Activated CD4-positive, alpha-beta T cell treated with anti-CD3 and anti-CD28 coated beads, Interleukin-2, Interleukin-4, amounts not matched to agents 100 ng/mL and 50 ng/mL, durations not matched to agents 16 hours and 8 hours (primary cell): ENCODE measurements around the gene C14orf180.
A peak's percentile ranks its signal among the peaks of the same experiment; 100 is the strongest.

Experiments used
- DNase-seq: peaks from one replicate; pipeline ENCODE4 v3.0.0-alpha.2; 2020; ENCODE audit warnings: low spot score

Gene C14orf180

DNA sequence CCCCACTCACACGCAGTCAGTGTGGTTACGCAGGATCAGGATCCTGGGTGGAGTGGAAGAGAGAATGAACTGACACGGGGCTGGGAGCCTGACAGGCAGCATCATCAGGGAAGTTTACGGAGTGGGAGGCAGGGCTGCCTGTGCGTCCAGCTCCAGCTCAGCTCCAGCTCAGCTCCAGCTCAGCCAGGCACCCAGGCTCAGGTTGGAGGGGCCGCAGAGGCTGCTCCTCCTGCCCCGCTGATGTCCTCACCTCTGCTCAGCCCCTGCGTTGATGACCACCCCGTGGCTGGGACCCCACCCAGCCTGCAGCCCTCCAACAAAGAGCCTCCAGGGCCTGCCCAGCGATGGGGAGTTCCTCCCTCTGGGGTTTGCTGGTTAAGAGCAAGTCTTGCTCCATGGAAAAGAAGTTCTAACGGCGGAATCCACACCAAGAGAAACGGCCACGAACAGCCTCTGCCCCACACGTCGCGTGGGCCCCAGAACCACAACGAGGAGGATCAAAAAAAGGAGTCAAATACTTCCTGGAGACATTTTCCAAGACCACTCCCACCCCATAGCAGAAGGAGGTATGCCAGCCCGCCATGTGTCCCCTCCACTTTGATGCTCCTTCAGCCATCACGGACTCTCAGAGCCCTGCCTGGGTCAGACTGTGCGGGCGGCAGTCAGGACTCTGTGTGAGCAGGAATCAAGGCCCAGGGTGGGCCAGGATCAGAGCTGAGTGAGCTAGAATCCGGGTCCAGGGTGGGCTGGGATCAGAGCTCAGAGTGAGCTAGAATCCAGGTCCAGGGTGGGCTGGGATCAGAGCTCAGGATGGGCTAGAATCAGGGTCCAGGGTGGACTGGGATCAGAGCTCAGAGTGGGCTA is 17.7 kb upstream of the C14orf180 start:
- no peak for DNase-seq

DNA sequence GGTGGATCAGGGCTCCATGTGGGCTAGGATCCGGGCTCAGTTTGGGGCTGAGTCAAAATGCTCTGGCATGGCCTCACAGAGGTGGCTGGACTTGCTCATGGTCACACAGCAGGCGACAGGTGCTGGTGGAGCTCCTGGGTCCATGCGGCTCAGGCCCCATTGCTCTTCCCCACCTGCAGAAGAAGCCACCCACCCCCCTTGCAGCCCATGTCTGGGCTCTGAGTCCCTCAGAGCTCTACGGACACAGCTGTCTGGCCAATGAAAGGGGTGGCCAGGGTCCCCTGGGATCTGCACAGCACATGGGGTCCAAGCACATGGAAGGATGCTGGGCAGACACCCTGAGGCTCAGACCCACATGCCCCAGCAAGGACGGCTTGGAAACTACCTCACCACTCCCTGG is 17.0 kb upstream of the C14orf180 start:
- DNase-seq: no peak

DNA sequence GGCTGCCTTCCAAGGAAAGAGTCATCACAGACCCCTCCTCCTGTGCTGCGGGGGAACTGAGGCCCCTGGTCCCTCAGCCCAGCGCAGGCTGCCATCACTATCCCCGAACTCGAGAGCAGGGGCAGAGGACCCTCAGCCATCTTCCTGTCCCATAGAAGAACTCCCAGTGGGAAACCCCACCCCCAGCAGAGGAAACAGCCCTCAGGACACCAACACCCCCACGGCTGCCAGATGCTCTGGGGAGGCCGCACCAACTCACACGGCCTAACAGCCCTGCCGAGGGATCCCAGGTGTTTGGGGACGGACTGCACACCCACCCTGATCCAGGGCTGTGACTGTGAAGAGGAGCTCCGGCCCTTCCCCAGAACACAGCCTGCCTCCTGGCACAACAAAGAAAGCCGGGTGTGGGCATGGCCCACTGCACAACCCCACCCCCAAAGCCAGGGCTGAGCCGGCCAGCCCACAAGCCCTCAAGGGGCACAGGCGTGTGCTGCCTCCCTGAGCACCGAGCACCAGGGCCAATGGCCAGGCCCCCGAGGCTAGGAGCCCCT is 16.3 kb upstream of the C14orf180 start:
- DNase-seq: no peak

DNA sequence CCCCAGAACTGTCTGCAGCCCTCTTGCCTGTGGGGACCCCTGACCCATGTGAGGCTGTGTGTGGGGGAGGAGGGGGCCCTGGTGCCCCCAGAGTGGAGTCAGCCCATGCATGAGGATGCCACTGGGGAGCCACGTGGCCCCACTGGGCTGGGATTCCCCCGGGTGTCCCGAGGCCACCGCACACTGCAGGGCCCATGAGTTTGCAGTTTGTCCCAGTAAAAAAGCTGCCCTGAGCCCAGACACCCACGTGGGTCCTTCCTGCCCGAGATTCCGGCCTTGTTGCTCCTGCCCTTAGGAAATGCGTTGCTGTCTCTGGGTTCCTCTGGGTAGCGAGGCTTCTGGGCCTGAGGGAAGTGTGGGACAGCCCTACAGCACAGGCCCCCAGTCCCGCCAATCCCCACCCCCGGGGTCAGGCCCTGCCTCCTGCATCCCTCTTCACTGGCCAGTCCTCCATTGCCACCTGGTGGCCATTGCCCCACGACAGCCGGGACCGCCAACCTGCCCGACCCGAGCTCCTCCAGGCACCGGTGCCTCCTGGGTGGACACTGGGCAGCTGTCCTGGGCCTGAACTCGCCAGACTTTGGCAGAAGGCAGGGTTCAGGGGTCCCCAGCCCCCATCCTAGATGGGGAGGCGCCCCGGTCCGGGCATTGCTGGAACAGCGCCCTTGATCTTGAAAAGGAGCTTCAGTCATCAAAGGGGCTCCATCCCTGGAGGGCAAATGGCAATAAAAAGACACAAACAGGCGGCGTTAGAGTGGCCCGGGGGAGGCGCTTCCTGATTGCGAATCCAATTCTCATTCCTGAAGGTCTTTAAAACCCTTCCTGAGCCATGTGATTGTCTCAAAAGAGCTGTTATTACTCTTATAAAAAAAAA is 15.6 kb upstream of the C14orf180 start:
- peak; percentile 56 for DNase-seq

DNA sequence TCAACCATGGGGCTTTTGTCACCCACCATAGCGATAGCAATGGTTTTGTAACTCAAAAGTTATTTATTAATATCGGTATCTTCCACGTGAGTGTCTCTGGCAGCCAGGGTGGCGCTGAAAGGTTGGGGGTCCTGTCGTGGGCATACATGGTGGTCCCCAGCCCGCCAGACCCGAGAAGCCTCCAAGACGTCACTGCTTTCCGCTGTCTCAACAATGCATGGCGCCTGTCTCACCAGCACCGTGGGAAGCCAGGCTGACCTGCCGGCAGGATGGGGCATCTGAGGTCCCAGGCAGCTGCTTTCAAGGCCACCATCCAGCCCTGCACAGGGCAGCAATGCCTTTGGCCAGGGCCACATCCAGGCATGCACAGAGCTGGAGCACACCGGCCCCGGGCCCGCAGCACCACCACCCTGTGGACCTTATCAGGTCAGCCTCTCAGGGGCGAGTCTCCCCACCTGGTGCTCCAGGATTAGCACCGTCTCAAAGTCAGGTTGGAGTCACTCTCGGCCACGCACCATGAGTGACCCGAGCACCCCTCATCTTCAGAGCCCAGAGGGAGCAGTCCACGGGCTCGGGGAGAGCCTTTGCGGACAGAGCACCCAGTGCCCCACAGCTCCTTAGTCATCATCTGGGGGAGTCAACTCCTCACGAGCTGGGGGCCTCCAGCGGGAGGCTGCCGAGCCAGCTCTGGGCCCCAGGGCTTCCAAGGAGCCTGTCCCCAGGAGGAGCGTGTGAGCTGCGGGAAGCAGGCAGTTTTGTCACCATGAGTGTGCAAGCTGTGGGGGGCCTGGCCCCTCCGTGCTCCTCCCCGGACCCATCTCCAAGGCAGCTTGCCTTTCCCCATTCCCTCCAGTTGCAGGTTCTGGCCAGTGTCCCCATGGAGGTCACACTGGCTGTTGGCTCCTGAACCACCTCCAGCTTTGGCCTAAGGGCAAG is 14.6 kb upstream of the C14orf180 start:
- no peak for DNase-seq

DNA sequence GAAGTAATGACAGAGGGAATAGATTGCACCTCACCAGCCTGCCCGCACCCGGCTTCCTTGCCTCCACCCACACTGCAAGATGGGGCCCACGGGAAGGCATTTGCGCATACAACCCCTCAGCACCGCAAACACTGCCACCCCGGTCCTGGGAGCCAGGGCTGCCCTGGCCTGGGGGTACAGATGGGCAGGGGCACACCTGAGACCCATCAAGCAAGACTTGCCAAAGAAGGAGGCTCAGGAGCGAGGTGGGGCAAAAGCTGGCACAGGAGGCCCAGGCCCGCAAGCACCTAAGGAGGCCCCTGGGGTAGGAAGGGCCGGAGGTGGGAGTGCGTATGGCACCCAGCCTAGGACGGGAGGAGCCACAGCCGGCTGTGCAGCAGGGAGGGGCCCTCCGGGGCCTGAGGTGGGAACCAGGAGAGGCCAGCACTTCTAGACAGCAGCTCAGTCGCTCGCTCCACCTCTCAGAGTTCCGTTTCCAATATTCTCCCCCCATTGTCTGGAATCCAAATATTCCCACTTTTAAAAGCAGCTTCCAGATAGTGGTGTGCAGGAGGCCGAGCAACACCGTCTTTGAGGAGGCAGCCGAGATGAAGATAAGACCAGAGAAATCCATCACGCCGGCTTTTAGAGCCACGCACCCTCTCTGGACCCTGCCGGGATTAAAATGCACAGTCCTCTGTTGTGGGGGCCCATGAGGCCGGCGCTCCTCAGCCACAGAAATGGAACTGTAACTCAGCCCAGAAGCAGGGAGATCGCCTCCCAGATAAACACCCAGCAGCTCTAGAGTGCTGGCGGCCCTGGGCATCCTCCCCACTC is 12.2 kb upstream of the C14orf180 start:
- no peak for DNase-seq

DNA sequence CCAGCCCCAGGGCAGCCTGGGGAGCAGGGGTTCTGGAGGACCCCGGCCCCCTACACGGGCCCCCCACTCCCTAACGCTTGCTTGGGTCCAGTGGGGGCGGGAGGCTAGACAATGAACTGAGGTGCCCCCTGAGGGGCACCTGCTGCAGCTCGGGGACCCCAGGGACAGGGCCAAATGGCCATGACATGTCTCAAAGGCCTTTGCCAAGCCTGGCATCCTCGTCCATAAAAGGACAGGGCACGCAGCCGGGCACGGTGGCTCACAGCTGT is 11.7 kb upstream of the C14orf180 start:
- DNase-seq: no peak

DNA sequence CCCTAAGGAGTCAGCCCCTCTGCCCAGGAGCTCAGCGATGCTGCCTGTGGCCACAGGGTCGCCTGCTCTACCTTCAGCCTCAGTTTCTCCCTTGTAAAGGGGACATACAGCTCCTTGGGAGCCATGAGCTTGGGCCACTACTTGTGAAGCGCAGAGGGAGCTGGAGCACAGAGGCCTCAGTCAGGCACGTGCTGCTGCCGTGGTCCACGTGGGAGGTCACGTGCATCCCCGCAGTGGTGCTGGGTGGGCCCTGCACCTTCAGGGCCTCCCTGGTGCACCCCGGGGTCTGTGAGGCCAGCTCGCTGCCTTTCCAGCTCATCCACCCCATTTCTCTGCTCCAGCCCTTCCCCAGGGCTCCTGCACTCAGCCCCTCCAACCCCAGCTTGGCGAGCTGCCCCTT is 10.9 kb upstream of the C14orf180 start:
- no peak for DNase-seq

DNA sequence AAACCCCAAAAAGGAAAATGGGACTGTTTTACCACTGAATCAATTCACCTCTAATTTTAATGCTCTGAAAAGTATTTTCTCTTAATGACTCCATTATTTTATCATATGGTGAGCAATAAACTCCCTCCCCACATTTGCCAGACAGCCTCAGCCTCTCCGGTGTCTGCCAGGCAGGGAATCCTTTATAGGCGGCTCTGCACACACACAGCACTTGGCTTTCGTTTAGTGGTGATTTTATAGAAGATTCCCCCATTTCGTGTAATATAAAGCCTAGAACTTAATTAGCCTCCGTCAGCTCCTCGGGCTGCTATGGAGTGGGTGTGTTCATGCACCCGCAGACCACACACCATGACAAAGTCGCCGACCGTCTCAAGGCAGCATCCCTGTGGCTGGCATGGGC is 10.1 kb upstream of the C14orf180 start:
- no peak for DNase-seq

DNA sequence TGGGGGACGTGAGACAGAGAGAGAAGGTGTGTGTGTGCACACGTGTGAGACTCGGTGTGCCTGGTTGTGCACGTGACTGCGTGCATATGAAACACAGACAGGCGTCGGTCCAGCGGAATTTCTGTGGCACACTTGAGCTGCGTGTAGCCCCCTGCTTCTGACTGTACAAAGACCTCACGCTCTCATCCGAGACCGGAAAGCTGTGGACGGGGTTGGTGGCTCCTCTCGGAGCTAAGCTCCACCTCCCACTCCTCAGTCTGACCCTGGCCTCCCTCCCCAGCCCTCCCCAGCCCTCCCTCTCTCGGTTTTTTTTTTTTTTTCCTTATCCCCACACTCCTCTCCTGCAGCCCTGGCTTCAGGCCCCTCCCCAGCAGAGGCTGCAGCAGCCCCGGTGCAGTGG is 8.3 kb upstream of the C14orf180 start:
- DNase-seq: no peak

DNA sequence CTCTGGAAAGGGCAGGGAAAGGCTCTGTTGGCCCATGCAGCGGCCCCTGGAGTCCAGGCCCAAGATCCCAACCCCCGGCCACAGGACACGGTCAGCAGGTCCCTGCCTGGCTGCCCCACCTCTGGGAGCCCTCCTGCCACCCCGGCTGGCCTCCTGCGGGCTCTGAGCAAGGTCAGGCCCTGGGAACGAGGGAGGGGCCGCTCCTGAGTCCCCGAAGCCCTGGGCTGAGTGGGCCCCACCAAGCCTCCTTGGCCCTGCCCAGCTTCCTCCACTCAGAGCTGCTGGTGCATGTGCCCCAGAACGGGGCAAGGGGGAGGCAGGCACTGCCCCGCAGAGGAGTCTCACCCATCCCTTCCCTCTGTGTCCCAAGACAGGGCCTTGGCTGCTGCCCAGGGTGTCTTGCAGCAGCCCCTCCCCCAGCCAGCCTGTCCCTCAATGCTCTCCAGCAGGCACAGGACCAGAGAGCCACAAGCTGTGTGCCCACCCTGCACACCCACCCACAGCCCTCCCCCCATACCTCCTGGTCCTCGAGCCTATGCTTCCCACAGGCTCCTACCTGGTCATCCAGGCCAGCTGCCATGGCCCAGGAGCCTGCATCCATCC is 7.4 kb upstream of the C14orf180 start:
- no peak for DNase-seq

DNA sequence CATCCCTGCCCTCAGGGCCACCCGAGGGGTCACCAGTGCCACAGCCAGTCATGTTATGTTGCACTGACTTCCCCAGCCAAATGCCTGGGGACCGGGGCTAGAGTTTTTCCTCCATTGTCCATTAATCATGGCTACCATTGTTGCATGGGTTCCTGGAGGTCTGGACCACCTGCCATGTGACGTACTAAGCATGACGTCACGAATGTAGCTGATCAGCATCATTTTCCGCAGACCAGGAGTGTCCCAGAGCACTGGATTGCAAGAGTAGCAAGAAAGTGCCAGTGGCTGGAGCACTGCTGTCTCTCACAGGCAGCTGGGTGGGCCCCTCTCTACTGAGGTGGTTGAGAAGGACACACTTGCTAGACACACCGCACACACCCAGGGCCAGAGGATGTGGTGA is 6.9 kb upstream of the C14orf180 start:
- DNase-seq: no peak

DNA sequence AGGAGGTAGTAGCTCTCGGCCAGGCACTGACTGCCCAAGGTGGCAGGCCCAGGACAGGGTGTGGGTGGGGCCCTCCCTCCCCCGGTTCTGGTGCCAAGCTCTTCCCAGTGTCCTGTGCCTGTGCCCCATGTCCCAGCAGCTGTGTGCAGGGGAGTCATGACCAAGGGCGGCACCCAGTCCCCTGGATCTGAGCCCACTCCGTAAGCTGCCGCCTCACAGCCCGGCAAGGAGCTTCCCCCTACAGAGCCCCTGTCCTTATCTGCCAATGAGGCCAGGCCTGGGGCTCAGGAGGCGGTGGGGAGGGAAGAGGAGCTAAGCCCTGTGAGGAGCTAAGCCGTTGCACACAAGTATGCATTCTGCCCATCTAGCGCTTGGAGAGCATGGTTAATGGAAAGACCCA is 5.6 kb upstream of the C14orf180 start:
- DNase-seq: no peak

DNA sequence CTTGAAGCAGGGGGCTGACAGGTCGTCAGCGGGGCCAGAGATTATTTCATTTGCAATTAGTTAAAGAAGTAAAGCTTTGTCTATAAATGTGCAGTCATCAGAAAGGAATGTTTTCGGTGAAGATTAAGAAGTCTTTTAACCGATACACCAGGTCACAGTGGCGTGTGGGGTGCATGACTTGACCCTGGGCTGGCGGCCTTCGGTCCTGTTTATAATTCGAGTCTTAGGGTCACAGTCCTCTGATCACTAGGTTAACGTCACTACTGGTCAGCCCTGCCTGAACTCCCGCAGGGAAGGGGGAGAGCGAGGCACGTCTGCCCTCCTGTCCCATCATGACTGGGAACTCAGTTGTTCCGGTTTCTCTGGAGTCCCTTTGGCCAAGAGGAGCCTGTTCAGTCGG is 5.0 kb upstream of the C14orf180 start:
- DNase-seq: no peak

DNA sequence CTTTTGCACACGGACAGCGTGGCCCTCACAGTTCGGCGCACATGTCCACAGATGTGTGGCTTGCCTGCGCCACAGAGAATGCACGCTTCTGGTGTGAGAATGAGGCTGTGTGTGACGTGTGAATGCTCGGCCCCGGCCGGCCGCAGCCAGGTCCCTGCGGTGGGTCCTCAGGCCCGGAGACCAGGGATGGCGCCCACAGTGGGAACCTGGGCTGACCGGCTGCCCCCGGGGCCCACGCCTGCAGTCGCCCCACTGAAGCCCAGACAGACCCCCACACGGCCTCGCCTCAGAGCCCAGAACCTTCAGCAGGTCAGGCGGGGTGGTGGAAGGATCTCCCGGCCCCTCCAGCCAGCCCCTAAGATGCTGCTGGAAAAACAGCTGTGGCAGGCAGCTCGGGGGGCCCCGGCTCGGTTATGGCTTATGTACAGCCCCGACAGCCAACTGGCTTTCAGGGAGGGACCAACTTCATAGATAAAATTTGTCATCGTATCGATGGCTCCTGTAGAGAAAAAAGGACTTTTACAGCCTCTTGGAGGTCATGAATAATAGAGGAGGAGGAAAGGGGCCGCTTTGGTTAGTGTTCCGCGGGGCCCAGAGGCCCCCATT is 4.5 kb upstream of the C14orf180 start:
- DNase-seq: no peak

DNA sequence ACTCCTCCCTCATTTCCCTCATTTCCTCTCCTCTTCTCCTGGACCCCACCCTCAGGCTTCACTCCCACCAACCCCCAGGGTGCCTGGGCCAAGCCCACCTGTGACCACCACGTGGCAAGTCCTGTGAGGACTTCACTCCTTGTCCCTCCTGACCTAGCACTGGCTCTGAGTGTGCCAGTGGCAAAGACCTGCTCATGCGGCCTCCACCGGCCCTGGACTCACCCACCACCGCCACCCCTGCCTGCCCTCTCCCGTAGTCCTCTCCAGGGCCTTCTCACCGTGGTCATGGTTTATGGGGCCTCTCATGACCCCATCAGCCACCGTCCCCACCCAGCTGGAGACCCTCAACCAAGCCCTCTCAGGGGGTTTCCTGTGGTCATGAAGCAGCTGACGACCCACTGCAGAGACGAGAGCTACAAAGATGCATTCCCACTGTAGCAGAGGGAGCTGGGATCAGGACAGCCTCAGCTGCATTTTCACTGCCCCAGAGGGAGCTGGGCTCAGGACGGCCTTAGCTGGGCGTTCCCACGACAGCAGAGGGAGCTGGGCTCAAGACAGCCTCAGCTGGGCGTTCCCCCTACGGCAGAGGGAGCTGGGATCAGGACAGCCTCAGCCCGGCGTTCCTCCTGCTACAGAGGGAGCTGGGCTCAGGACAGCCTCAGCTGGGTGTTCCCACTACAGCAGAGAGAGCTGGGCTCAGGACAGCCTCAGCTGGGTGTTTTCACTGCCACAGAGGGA is 3.2 kb upstream of the C14orf180 start:
- DNase-seq: no peak

DNA sequence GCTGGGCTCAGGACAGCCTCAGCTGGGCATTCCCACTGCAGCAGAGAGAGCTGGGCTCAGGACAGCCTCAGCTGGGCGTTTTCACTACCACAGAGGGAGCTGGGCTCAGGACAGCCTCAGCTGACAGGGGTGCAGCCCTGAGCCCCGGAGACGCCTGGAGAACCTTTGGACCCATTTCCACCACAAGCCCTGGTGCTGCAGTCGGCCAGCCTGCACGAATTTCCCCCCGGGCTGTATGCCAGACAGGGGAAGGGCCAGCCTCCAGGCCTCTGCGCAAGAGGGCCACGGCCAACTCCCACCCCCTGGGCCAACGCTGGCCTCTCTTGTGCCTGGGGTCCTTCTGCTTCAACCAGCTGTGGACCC is 2.6 kb upstream of the C14orf180 start:
- DNase-seq: no peak

DNA sequence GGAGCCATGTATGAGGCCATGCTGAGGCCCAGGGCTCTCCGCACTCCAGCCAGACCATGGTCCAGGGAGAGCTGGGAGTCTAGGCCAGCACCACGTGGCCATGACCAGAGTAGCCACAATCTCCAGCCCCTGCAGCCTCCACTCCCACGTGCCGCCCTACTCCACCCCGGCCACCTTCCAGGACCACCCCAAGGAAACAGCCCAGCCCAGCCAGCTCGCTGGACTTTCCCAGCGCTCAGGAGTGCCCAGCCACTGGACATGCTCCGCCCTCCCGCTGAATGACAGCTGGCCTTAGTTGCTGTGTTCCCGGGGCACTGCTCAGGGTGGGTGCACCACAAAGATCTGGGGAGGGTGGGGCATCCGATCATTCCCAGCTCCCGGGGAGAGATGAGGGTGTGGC is 2.1 kb upstream of the C14orf180 start:
- no peak for DNase-seq

DNA sequence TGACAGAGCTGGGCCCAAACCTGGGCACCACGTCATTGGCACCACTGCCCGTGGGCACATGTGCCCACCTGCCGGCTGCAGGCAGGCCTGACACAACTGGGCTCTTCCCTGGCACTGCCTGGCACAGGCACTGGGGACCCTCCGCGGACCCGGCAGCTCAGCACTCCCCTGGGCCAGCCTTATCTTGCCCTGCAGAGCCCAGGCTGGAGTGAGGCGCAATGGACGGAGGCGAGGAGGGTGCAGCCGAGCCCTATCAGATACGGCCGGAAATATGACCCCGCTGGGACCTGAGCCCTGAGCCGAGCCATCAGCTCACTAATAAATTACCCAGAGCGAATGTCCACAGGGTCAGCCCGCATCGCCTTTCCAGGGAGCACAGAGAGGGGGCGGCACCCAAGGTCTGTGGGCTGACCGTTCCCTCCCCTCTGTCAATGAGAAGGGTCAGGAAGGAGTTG is 1.7 kb upstream of the C14orf180 start:
- DNase-seq: no peak

DNA sequence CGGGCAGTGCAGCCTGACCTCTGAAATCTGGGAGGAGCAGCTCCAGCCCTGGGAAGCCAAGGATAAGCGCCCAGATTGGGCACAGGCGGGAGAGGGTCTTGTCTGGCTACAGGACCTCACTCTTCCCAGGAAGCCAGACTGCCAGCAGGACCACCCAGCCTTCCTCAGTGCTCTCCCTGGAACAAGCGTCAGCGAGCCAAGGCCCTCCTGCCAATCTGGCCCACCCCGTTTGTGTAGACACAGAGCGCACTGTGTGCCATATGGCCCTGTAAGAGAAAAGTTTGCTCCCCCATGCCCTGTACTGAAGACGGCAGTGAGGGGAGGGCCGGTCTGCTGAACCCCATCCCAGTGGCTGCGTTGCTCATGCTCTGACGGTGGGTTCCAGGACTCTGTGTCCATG is 1.2 kb upstream of the C14orf180 start:
- no peak for DNase-seq
